HCT116 (cell line): ENCODE results near the gene CISTR. TPM values are rescaled to one million over a fixed set of nuclear protein-coding genes. Genes with fewer than 3 reads are reported as not detected.
A peak's percentile ranks its signal among the peaks of the same experiment; 100 is the strongest.

Experiments used
- ATAC-seq: fragments of 200-7000 bp; cut with Tn5 transposase; 2 replicates; pipeline ENCODE4 v1.9.1; 2020; ENCODE audit warnings: mild to moderate bottlenecking, moderate library complexity
- BruUV-seq: library from RNA; stranded (reverse); fragments of 400-500 nt; replicated peaks from 2 replicates; lab custom pipeline; 2021; lab: Mats Ljungman, UMichigan
- CTCF ChIA-PET: fragments of 300-600 bp; sonication (Branson Sonifier 250); formaldehyde crosslinking; loops from one replicate; lab custom pipeline; 2021; ENCODE audit warnings: antibody characterized with exemption; lab: Charles Lee
- POLR2A ChIA-PET: fragments of 300-600, 350-600 bp; sonication (Branson Sonifier 250); formaldehyde crosslinking; loops from one replicate; lab custom pipeline; 2021; ENCODE audit warnings: antibody characterized with exemption; lab: Charles Lee
- RAD21 ChIA-PET, 2 experiments: fragments of 300-600 bp; sonication (Branson Sonifier 250); formaldehyde crosslinking; loops; one replicate each; lab custom pipeline; 2023; ENCODE audit warnings: low total read pairs in 2 of 2; ENCODE audit not compliant: uncharacterized antibody in 2 of 2, unreplicated experiment in 2 of 2, low non-redundant PET in 1 of 2; lab: Charles Lee
- DNase-seq: peaks from one replicate; pipeline ENCODE4 v3.0.0-alpha.2; 2010; ENCODE audit warnings: low read depth, low spot score
- H2AFZ ChIP-seq: fragments of 200-600 bp; shearing (Covaris generic), sonication (generic); 2 replicates; pipeline ENCODE4 v1.6.1; 2017; ENCODE audit warnings: low read depth, mixed run types, mixed read lengths, antibody characterized with exemption, low read length; ENCODE audit not compliant: poor library complexity, severe bottlenecking
- H3K27ac ChIP-seq: 2 replicates; pipeline ENCODE4 v1.5.1; 2012; ENCODE audit warnings: low read depth, low read length
- H3K27me3 ChIP-seq: fragments of 200-600 bp; sonication (generic); 2 replicates; pipeline ENCODE4 v1.6.1; 2016; ENCODE audit warnings: mixed run types, low read length, mixed read lengths; ENCODE audit not compliant: insufficient read depth
- H3K36me3 ChIP-seq, 2 experiments: fragments of 200-500 bp in 1 of 2; fragments of 200-600 bp in 1 of 2; sonication (Bioruptor generic) in 1 of 2; sonication (generic) in 1 of 2; 2 replicates each; pipeline versions ENCODE4 v1.5.1 to v1.6.1; 2014 to 2016; ENCODE audit warnings: low read length in 2 of 2, inconsistent platforms in 1 of 2, mixed read lengths in 1 of 2, mixed run types in 1 of 2; ENCODE audit not compliant: insufficient read depth in 2 of 2, control insufficient read depth in 1 of 2
- H3K4me1 ChIP-seq, 2 experiments: fragments of 200-600 bp in 1 of 2; sonication (generic) in 1 of 2; 2 replicates each; pipeline versions ENCODE4 v1.5.1 to v1.6.1; 2012 to 2017; ENCODE audit warnings: low read length in 2 of 2, inconsistent platforms in 1 of 2, mild to moderate bottlenecking in 1 of 2, mixed read lengths in 1 of 2, mixed run types in 1 of 2, moderate library complexity in 1 of 2; ENCODE audit not compliant: insufficient read depth in 2 of 2, control insufficient read depth in 1 of 2
- H3K4me2 ChIP-seq: fragments of 200-600 bp; sonication (generic); 2 replicates; pipeline ENCODE4 v1.6.1; 2017; ENCODE audit warnings: mixed run types, low read length, mixed read lengths
- H3K4me3 ChIP-seq, 2 experiments: fragments of 200-600 bp in 1 of 2; sonication (generic) in 1 of 2; replicated peaks in 1 of 2; 2 replicates each; pipeline ENCODE4 v1.5.1; 2011 to 2016; ENCODE audit warnings: low read length in 2 of 2, control low read depth in 1 of 2, low read depth in 1 of 2, mild to moderate bottlenecking in 1 of 2, mixed read lengths in 1 of 2, mixed run types in 1 of 2
- H3K79me2 ChIP-seq: fragments of 200-600 bp; sonication (generic); 2 replicates; pipeline ENCODE4 v1.6.1; 2017; ENCODE audit warnings: mild to moderate bottlenecking, mixed run types, low read length, moderate library complexity, mixed read lengths; ENCODE audit not compliant: insufficient read depth
- H3K9ac ChIP-seq: fragments of 200-600 bp; sonication (generic); 2 replicates; pipeline ENCODE4 v1.6.1; 2016; ENCODE audit warnings: low read length, mixed read lengths
- H3K9me2 ChIP-seq: fragments of 200-600 bp; sonication (generic), shearing (Covaris generic); 2 replicates; pipeline ENCODE4 v1.6.1; 2017; ENCODE audit warnings: mixed run types, mild to moderate bottlenecking, moderate library complexity; ENCODE audit not compliant: insufficient read depth
- H3K9me3 ChIP-seq, 2 experiments: fragments of 200-500 bp in 1 of 2; fragments of 200-600 bp in 1 of 2; sonication (Bioruptor generic) in 1 of 2; sonication (generic) in 1 of 2; 2 replicates each; pipeline ENCODE4 v1.6.1; 2014 to 2017; ENCODE audit warnings: low read length in 2 of 2, mixed read lengths in 2 of 2, inconsistent platforms in 1 of 2, low read depth in 1 of 2, mild to moderate bottlenecking in 1 of 2, mixed run types in 1 of 2, moderate library complexity in 1 of 2; ENCODE audit not compliant: control insufficient read depth in 1 of 2, insufficient read depth in 1 of 2
- H4K20me1 ChIP-seq: fragments of 200-600 bp; sonication (generic), shearing (Covaris generic); 2 replicates; pipeline ENCODE4 v1.6.1; 2017; ENCODE audit warnings: mixed run types, mild to moderate bottlenecking, moderate library complexity; ENCODE audit not compliant: insufficient read depth
- CBX3 ChIP-seq: IDR thresholded peaks from 2 replicates; pipeline ENCODE4 v1.6.1; 2012; ENCODE audit warnings: low read depth
- CEBPB ChIP-seq: IDR thresholded peaks from 2 replicates; pipeline ENCODE4 v1.6.1; 2012; ENCODE audit warnings: low read depth
- EGR1 ChIP-seq: IDR thresholded peaks from 2 replicates; pipeline ENCODE4 v1.6.1; 2012; ENCODE audit warnings: low read depth
- ELF1 ChIP-seq: IDR thresholded peaks from 2 replicates; pipeline ENCODE4 v1.6.1; 2012; ENCODE audit warnings: low read depth, borderline replicate concordance
- JUND ChIP-seq: IDR thresholded peaks from 2 replicates; pipeline ENCODE4 v1.6.1; 2012
- POLR2AphosphoS5 ChIP-seq: IDR thresholded peaks from 2 replicates; pipeline ENCODE4 v1.6.1; 2011; ENCODE audit warnings: mild to moderate bottlenecking, low read depth, low read length, moderate library complexity
- RAD21 ChIP-seq: IDR thresholded peaks from 2 replicates; pipeline ENCODE4 v1.6.1; 2012; ENCODE audit warnings: low read depth, mild to moderate bottlenecking
- SRF ChIP-seq: IDR thresholded peaks from 2 replicates; pipeline ENCODE4 v1.6.1; 2012; ENCODE audit warnings: low read depth
- TCF7L2 ChIP-seq: IDR thresholded peaks from 2 replicates; pipeline ENCODE4 v1.7.0; 2011; ENCODE audit warnings: borderline replicate concordance, inconsistent platforms; ENCODE audit not compliant: insufficient read depth, insufficient read length; ENCODE audit errors: extremely low read depth
- YY1 ChIP-seq: IDR thresholded peaks from 2 replicates; pipeline ENCODE4 v1.6.1; 2011; ENCODE audit warnings: low read length, low read depth, moderate library complexity, mild to moderate bottlenecking; ENCODE audit not compliant: insufficient replicate concordance; ENCODE audit errors: extremely low read depth
- ZFX ChIP-seq: fragments of 450-650 bp; IDR thresholded peaks from 2 replicates; pipeline ENCODE4 v1.6.1; 2017
- intact Hi-C: fragments of 100-400 bp; cut with micrococcal nuclease; formaldehyde crosslinking; loops from 2 replicates; pipeline ENCODE4 v1.10.0; 2022
- total RNA-seq: library from RNA; stranded (reverse); gene quantifications from one replicate; pipeline ENCODE4 v1.2.1, GENCODE V29; 2021; ENCODE audit not compliant: unreplicated experiment
- TF ChIP-seq, protein P1 (sequence below): IDR thresholded peaks from 2 replicates; pipeline ENCODE4 v1.6.1; 2012
- TF ChIP-seq, protein P2 (sequence below): IDR thresholded peaks from 2 replicates; pipeline ENCODE4 v1.6.1; 2011; ENCODE audit warnings: mild to moderate bottlenecking, low read length, moderate library complexity; ENCODE audit not compliant: insufficient replicate concordance; ENCODE audit errors: extremely low read depth
- TF ChIP-seq, protein P3 (sequence below): IDR thresholded peaks from 2 replicates; pipeline ENCODE4 v1.6.1; 2012
- TF ChIP-seq, protein P4 (sequence below), 3 experiments: fragments of 200-600 bp in 1 of 3; sonication (generic) in 1 of 3; IDR thresholded peaks in 2 of 3; conservative IDR thresholded peaks in 1 of 3; 2 replicates each; pipeline ENCODE4 v1.5.1; 2012 to 2017; ENCODE audit warnings: low read depth in 2 of 3, low read length in 2 of 3, antibody characterized with exemption in 1 of 3, borderline replicate concordance in 1 of 3, control low read depth in 1 of 3, mild to moderate bottlenecking in 1 of 3, mixed read lengths in 1 of 3, mixed run types in 1 of 3, moderate library complexity in 1 of 3; ENCODE audit not compliant: insufficient read depth in 1 of 3

The CISTR gene
- total RNA-seq, 1 experiment from 2014 or later: not detected

GRCh38 chr12:53758081-53758729 lies 6.4 kb upstream of the CISTR start (continued):
- TF ChIP-seq ELF1 (no peak), JUND (no peak), CBX3 (no peak), CEBPB (no peak), EGR1 (no peak), SRF (no peak)
- TF ChIP-seq, protein P1, sequence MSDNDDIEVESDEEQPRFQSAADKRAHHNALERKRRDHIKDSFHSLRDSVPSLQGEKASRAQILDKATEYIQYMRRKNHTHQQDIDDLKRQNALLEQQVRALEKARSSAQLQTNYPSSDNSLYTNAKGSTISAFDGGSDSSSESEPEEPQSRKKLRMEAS: no peak

- CTCF ChIA-PET: interaction anchor here (0.6 to 4.0 kb wide), 20 partner anchors 11 to 494 kb away, joined by 3 to 70 read pairs (median 3); partner anchors contain the start of genes ATP5MC2 and HOXC10
- Histone ChIP-seq H2AFZ (peak overlapping the region; percentile 96), H3K9me2 (no peaks in the 10 kb centered on the region)
Measured at GRCh38 chr12:53757101-53757770, 5.5 kb upstream of the CISTR start.

More at GRCh38 chr12:53757101-53757770, 5.5 kb upstream of the CISTR start:
- Histone ChIP-seq H3K4me3 (peak overlapping the region in 1 of 2 experiments; percentile 37; a peak in 1 of 4 replicates), H4K20me1 (no peaks in the 10 kb centered on the region), H3K36me3 (no peaks in the 10 kb centered on the region), H3K4me2 (peak overlapping the region; percentile 78), H3K9ac (0 out of 2 replicates have a peak overlapping the region, but pooled peaks have one; percentile 25), H3K27ac (no peak overlapping the region), H3K4me1 (peaks cover 3 to 13% of the 10 kb centered on the region in 2 experiments; a peak in 3 of 4 replicates), H3K9me3 (no peaks in the 10 kb centered on the region), H3K27me3 (peaks cover 6% of the 10 kb centered on the region; the same call in 1 of the 2 replicates), H3K79me2 (no peaks in the 10 kb centered on the region)
- no TSS peak for BruUV-seq
- ChIA-PET RAD21 (interaction anchor here (0.6 to 1.1 kb wide), 4 partner anchors 55 to 298 kb away, joined by 4 to 8 read pairs (median 4); no protein-coding TSS in a partner anchor), POLR2A (interaction anchor here (1.5 kb wide), 1 partner anchor 12 kb away, joined by 5 read pairs; no protein-coding TSS in a partner anchor)
- DNase-seq (peak; percentile 58), ATAC-seq (peak; percentile 92)
- intact Hi-C loops: no loop called here
- TF ChIP-seq TCF7L2: no peak
- TF ChIP-seq, protein P2, sequence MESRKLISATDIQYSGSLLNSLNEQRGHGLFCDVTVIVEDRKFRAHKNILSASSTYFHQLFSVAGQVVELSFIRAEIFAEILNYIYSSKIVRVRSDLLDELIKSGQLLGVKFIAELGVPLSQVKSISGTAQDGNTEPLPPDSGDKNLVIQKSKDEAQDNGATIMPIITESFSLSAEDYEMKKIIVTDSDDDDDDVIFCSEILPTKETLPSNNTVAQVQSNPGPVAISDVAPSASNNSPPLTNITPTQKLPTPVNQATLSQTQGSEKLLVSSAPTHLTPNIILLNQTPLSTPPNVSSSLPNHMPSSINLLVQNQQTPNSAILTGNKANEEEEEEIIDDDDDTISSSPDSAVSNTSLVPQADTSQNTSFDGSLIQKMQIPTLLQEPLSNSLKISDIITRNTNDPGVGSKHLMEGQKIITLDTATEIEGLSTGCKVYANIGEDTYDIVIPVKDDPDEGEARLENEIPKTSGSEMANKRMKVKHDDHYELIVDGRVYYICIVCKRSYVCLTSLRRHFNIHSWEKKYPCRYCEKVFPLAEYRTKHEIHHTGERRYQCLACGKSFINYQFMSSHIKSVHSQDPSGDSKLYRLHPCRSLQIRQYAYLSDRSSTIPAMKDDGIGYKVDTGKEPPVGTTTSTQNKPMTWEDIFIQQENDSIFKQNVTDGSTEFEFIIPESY: no peak
- TF ChIP-seq RAD21: peak; percentile 64
- TF ChIP-seq, protein P3, sequence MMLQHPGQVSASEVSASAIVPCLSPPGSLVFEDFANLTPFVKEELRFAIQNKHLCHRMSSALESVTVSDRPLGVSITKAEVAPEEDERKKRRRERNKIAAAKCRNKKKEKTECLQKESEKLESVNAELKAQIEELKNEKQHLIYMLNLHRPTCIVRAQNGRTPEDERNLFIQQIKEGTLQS: no peak
- TF ChIP-seq ZFX: no peak
- TF ChIP-seq, protein P4, sequence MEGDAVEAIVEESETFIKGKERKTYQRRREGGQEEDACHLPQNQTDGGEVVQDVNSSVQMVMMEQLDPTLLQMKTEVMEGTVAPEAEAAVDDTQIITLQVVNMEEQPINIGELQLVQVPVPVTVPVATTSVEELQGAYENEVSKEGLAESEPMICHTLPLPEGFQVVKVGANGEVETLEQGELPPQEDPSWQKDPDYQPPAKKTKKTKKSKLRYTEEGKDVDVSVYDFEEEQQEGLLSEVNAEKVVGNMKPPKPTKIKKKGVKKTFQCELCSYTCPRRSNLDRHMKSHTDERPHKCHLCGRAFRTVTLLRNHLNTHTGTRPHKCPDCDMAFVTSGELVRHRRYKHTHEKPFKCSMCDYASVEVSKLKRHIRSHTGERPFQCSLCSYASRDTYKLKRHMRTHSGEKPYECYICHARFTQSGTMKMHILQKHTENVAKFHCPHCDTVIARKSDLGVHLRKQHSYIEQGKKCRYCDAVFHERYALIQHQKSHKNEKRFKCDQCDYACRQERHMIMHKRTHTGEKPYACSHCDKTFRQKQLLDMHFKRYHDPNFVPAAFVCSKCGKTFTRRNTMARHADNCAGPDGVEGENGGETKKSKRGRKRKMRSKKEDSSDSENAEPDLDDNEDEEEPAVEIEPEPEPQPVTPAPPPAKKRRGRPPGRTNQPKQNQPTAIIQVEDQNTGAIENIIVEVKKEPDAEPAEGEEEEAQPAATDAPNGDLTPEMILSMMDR (IDR thresholded peaks at IDR 0.05 in 2 of 3, conservative IDR thresholded peaks at IDR 0.05 in 1 of 3; ENCODE audit: borderline replicate concordance in 1 of 3, insufficient read depth in 1 of 3, low read depth in 2 of 3, low read length in 2 of 3): peak; percentile 62 to 98 (median 95); a peak in 5 of 6 replicates
- no peak for TF ChIP-seq SRF
- peak; percentile 60 for TF ChIP-seq YY1
- no peak for TF ChIP-seq JUND
- TF ChIP-seq POLR2AphosphoS5: 0 out of 2 replicates have a peak, but pooled peaks have one; percentile 31
